ENCODE data around the gene ATXN7L1. TPM values are rescaled to one million over a fixed set of nuclear protein-coding genes. Genes with fewer than 3 reads are reported as not detected.

The ATXN7L1 gene
- total RNA-seq, 1 experiment from 2014 or later, result 24.3 TPM

DNA sequence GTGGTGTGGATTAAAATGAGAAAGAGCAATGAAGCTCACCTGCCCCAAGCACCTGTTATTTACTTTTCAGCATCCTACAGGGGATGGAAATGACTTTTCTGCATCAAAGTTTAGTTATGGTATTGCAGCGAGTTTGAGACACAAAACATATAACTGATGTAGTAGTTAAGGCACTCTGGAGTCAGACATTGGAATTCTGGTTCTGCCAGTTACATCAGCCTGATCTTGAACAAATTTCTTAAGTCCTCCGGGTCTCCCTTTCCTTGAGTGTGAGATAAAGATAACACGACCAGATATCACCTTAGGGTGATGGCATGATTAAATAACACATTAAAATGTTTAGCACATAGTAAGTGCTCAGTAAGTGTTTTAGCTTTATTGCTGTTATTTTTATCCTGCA lies 97.4 kb downstream of the ATXN7L1 start:
- no peak overlapping the region for H3K18ac ChIP-seq (ENCODE audit: insufficient read length, low read depth, low read length)
- H3K9ac ChIP-seq (ENCODE audit: extremely low read depth, insufficient read length, low read length), result no peak overlapping the region
- no peaks in the 10 kb centered on the region for H3K79me1 ChIP-seq (ENCODE audit: insufficient read depth, low read depth, low read length, poor library complexity, severe bottlenecking)
- no peak overlapping the region for H2BK15ac ChIP-seq (ENCODE audit: low read depth, low read length)
- no peak overlapping the region for H3K27ac ChIP-seq (ENCODE audit: insufficient read length, low read depth, low read length)
- no peak overlapping the region for H3K27ac Mint-ChIP-seq
- H3K27me3 Mint-ChIP-seq (ENCODE audit: low read depth), result peaks cover 8% of the 10 kb centered on the region
- WGBS (ENCODE audit: extremely low coverage, insufficient read length, low lambda C conversion rate), result no CpG with 5 or more reads among the region's 3 CpGs
- no peak overlapping the region for H3K4me2 ChIP-seq (ENCODE audit: insufficient read depth, insufficient read length, low read length)
- no peaks in the 10 kb centered on the region; a peak in 1 of 7 replicates for H3K36me3 Mint-ChIP-seq (ENCODE audit: insufficient read depth in 1 of 3, low read depth in 3 of 3)
- H2BK12ac ChIP-seq (ENCODE audit: insufficient read length, low read depth, low read length), result no peak overlapping the region
- no peaks in the 10 kb centered on the region for H4K20me1 ChIP-seq (ENCODE audit: control insufficient read depth, insufficient read depth, insufficient read length)
- H3K9me3 Mint-ChIP-seq, result no peaks in the 10 kb centered on the region
- H2AK5ac ChIP-seq (ENCODE audit: insufficient read length, low read length), result no peak overlapping the region
- DNase-seq, result no peak
- H4K91ac ChIP-seq (ENCODE audit: insufficient read length, low read depth, low read length), result no peak overlapping the region
- no peak overlapping the region for H4K8ac ChIP-seq (replicated peaks; ENCODE audit: insufficient read length, low read depth, low read length)
- no peak overlapping the region for H3K4ac ChIP-seq (ENCODE audit: low read depth, low read length)
- no peak overlapping the region for H2BK120ac ChIP-seq (ENCODE audit: low read depth, low read length, poor library complexity, severe bottlenecking)
- H2BK20ac ChIP-seq (ENCODE audit: low read depth, low read length, poor library complexity, severe bottlenecking), result no peak overlapping the region
- H3K4me1 Mint-ChIP-seq, result peaks cover 39 to 42% of the 10 kb centered on the region in 2 experiments
- no peak overlapping the region for H3K56ac ChIP-seq (ENCODE audit: insufficient read length, low read depth, low read length)
- no peaks in the 10 kb centered on the region for H3K79me2 ChIP-seq (ENCODE audit: insufficient read depth, low read length)
- no peak overlapping the region for H2AFZ ChIP-seq (ENCODE audit: low read length)
- no peak overlapping the region for H3K14ac ChIP-seq (ENCODE audit: insufficient read depth, low read length)
- H2BK5ac ChIP-seq (ENCODE audit: insufficient read length, low read length), result no peak overlapping the region
- no peak for TF ChIP-seq CTCF (conservative IDR thresholded peaks at IDR 0.05)
- H3K4me3 Mint-ChIP-seq, result no peak overlapping the region
- no peaks in the 10 kb centered on the region for H3K27me3 ChIP-seq (ENCODE audit: insufficient read depth, low read length)
- H3K23me2 ChIP-seq (ENCODE audit: insufficient read length, low read depth, low read length, poor library complexity, severe bottlenecking), result no peaks in the 10 kb centered on the region
- no peak overlapping the region for H3K23ac ChIP-seq (ENCODE audit: insufficient read length, low read depth, low read length)
- no peaks in the 10 kb centered on the region for H3K9me3 ChIP-seq (ENCODE audit: control insufficient read depth, low read depth, low read length)
- H3T11ph ChIP-seq (ENCODE audit: low read length), result no peak overlapping the region
- peaks cover 14% of the 10 kb centered on the region for H3K4me1 ChIP-seq (ENCODE audit: insufficient read depth, low read length)
- H4K5ac ChIP-seq (ENCODE audit: insufficient read length, low read depth, low read length), result no peak overlapping the region
